MCF 10A (cell line): ENCODE data around the gene GZF1. TPM values are rescaled to one million over a fixed set of nuclear protein-coding genes. Genes with fewer than 3 reads are reported as not detected.

Source experiments
- BruUV-seq: library from RNA; stranded (reverse); fragments of 400-500 nt; replicated peaks from 2 replicates; lab custom pipeline; 2021; lab: Mats Ljungman, UMichigan
- CTCF ChIA-PET: fragments of 300-600 bp; sonication (Branson Sonifier 250); formaldehyde crosslinking; extraction: SDS; loops from one replicate; lab custom pipeline; 2021; ENCODE audit warnings: antibody characterized with exemption, inconsistent platforms; lab: Yijun Ruan, JAX
- POLR2A ChIA-PET: fragments of 300-600, 350-650 bp; sonication (Branson Sonifier 250); formaldehyde crosslinking; extraction: SDS; loops from one replicate; lab custom pipeline; 2020; ENCODE audit warnings: antibody characterized with exemption, inconsistent platforms; lab: Yijun Ruan, JAX
- DNase-seq: peaks from one replicate; pipeline ENCODE4 v3.0.0-alpha.2; 2018; ENCODE audit not compliant: unreplicated experiment
- H3K27ac Mint-ChIP-seq: one replicate; pipeline ENCODE4 v1.8.0; 2022; ENCODE audit warnings: mild to moderate bottlenecking, low read depth, mixed read lengths; ENCODE audit not compliant: unreplicated experiment
- H3K27me3 Mint-ChIP-seq: one replicate; pipeline ENCODE4 v1.8.0; 2022; ENCODE audit warnings: mixed read lengths; ENCODE audit not compliant: insufficient read depth, unreplicated experiment
- H3K36me3 Mint-ChIP-seq: one replicate; pipeline ENCODE4 v1.8.0; 2022; ENCODE audit warnings: mild to moderate bottlenecking, moderate library complexity, mixed read lengths; ENCODE audit not compliant: insufficient read depth, unreplicated experiment
- H3K4me1 Mint-ChIP-seq: one replicate; pipeline ENCODE4 v1.8.0; 2022; ENCODE audit warnings: mixed read lengths; ENCODE audit not compliant: insufficient read depth, unreplicated experiment
- H3K4me3 Mint-ChIP-seq: one replicate; pipeline ENCODE4 v1.8.0; 2022; ENCODE audit warnings: mild to moderate bottlenecking, moderate library complexity, mixed read lengths; ENCODE audit not compliant: unreplicated experiment
- H3K9me3 Mint-ChIP-seq: one replicate; pipeline ENCODE4 v1.8.0; 2022; ENCODE audit warnings: mixed read lengths; ENCODE audit not compliant: unreplicated experiment
- CTCF ChIP-seq: fragments of 200-600 bp; IDR thresholded peaks from one replicate; pipeline ENCODE4 v1.8.0; 2022; ENCODE audit warnings: antibody characterized with exemption, mild to moderate bottlenecking; ENCODE audit not compliant: unreplicated experiment
- intact Hi-C: fragments of 100-400 bp; cut with micrococcal nuclease; formaldehyde crosslinking; loops from 2 replicates; pipeline ENCODE4 v1.14.1; 2022
- total RNA-seq: library from RNA; stranded (reverse); gene quantifications from 2 replicates; pipeline ENCODE4 v1.2.3, GENCODE V29; 2022

Gene GZF1
- total RNA-seq, 1 experiment from 2014 or later: 15.5 TPM

GRCh38 chr20:23414526-23415188 is 52.7 kb downstream of the GZF1 start:
- Mint-ChIP-seq H3K27ac (no peak overlapping the region), H3K36me3 (no peaks in the 10 kb centered on the region), H3K9me3 (no peaks in the 10 kb centered on the region), H3K4me3 (no peak overlapping the region), H3K4me1 (peaks cover 36% of the 10 kb centered on the region), H3K27me3 (no peaks in the 10 kb centered on the region)
- POLR2A ChIA-PET: interaction anchor here (0.7 to 10.1 kb wide), 6 partner anchors 11 to 1836 kb away, joined by 3 to 261 read pairs (median 4); partner anchors contain the start of genes GZF1 and NXT1
- BruUV-seq: no TSS peak
- no peak for DNase-seq
- TF ChIP-seq CTCF: no peak
- intact Hi-C loops: no loop called here
- CTCF ChIA-PET: interaction anchor here (1.0 to 2.1 kb wide), 2 partner anchors 27 to 723 kb away, joined by 6 to 7 read pairs; no protein-coding TSS in a partner anchor

DNA sequence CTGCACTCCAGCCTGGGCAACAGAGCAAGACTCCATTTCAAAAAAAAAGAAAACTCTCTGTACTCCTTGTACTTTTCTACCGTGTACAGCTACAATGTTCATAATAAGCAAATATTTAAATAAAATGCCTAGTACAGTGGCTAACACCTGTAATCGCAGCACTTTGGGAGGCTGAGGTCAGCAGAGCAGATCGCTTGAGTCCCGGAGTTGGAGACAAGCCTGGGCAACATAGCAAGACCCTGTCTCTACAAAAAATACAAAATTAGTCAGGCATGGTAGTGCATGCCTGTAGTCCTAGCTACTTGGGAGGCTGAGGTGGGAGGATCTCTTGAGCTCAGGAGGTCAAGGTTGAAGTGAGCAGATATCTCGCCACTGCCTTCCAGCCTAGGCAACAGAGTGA is 53.6 kb downstream of the GZF1 start:
- H3K27me3 Mint-ChIP-seq: no peaks in the 10 kb centered on the region
- H3K9me3 Mint-ChIP-seq: no peaks in the 10 kb centered on the region
- BruUV-seq: no TSS peak
- peak overlapping the region; percentile 8 for H3K4me3 Mint-ChIP-seq
- POLR2A ChIA-PET: interaction anchor here (0.6 to 10.1 kb wide), 7 partner anchors 12 to 1835 kb away, joined by 3 to 261 read pairs (median 6); partner anchors contain the start of genes GZF1 and NXT1
- peak overlapping the region; percentile 49 for H3K27ac Mint-ChIP-seq
- no peak for DNase-seq
- H3K4me1 Mint-ChIP-seq: peaks cover 36% of the 10 kb centered on the region
- H3K36me3 Mint-ChIP-seq: peaks cover 6% of the 10 kb centered on the region
- intact Hi-C loops: no loop called here
- CTCF ChIA-PET: interaction anchor here (0.6 to 2.1 kb wide), 6 partner anchors 11 to 1515 kb away, joined by 3 to 7 read pairs (median 5); no protein-coding TSS in a partner anchor
- no peak for TF ChIP-seq CTCF

DNA sequence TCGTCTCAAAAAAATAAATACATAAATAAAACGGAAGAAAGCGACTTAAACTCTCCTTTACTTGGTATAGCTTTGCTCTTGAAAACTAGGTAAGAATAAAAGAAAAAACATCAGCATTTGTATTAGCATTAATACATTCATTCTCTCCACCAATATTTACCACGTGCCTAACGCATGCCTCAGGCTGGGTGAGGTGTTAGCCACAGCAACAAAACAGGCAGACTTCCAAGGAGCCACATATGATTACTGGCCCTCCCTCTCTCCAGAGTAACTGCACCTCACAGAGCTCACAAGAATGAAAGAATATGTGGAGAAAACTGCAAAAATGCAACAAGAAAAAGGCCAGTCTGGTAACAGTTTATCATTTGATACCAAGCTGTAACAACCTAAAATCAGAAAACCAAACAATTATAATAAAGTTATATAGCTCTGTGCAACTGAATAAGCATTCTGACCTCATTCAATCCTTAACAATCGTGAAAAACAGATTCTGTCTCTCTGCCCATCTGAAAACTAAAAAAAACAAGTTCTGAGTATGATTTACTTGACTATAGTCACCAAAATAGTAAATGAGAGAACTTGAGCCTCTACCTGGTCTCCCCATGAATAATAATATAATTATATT is 54.1 kb downstream of the GZF1 start:
- intact Hi-C loops: no loop called here
- CTCF ChIA-PET: interaction anchor here (0.6 to 2.1 kb wide), 9 partner anchors 12 to 1515 kb away, joined by 3 to 7 read pairs (median 4); no protein-coding TSS in a partner anchor
- POLR2A ChIA-PET: interaction anchor here (0.6 to 10.1 kb wide), 8 partner anchors 12 to 1834 kb away, joined by 3 to 261 read pairs (median 5); partner anchors contain the start of genes GZF1 and NXT1

More for the DNA sequence above, 54.1 kb downstream of the GZF1 start:
- BruUV-seq: no TSS peak
- Mint-ChIP-seq H3K27me3 (no peaks in the 10 kb centered on the region), H3K36me3 (peaks cover 6% of the 10 kb centered on the region), H3K4me1 (peaks cover 36% of the 10 kb centered on the region), H3K27ac (peak overlapping the region; percentile 49), H3K4me3 (peak overlapping the region; percentile 8), H3K9me3 (no peaks in the 10 kb centered on the region)
- TF ChIP-seq CTCF: no peak
- DNase-seq: peak; percentile 58
